IMR-90 (cell line): Measurements from ENCODE around the gene MT1E.

Experiments used
- CEBPB ChIP-seq: IDR thresholded peaks from 2 replicates; pipeline ENCODE4 v1.6.1; 2012; ENCODE audit warnings: low read depth, low read length, improper control_type of control experiment
- FOS ChIP-seq: fragments of 150-350 bp; IDR thresholded peaks from 2 replicates; pipeline ENCODE4 v1.6.1; 2016; ENCODE audit warnings: low read depth, low read length
- MAFK ChIP-seq: IDR thresholded peaks from 2 replicates; pipeline ENCODE4 v1.6.1; 2012; ENCODE audit warnings: low read depth, low read length, improper control_type of control experiment
- MAZ ChIP-seq: IDR thresholded peaks from 2 replicates; pipeline ENCODE4 v1.6.1; 2012; ENCODE audit warnings: low read depth, mild to moderate bottlenecking, low read length, improper control_type of control experiment, moderate library complexity, borderline replicate concordance
- MXI1 ChIP-seq: IDR thresholded peaks from 2 replicates; pipeline ENCODE4 v1.6.1; 2012; ENCODE audit warnings: low read depth, mild to moderate bottlenecking, low read length, moderate library complexity, borderline replicate concordance
- NFE2L2 ChIP-seq: fragments of 150-350 bp; IDR thresholded peaks from 2 replicates; pipeline ENCODE4 v1.6.1; 2016; ENCODE audit warnings: low read depth, mild to moderate bottlenecking, low read length
- POLR2A ChIP-seq: IDR thresholded peaks from 2 replicates; pipeline ENCODE4 v1.6.1; 2012; ENCODE audit warnings: mild to moderate bottlenecking, low read depth, low read length
- RAD21 ChIP-seq: IDR thresholded peaks from 2 replicates; pipeline ENCODE4 v1.6.1; 2012; ENCODE audit warnings: low read length, improper control_type of control experiment
- SMC3 ChIP-seq: fragments of 150-350 bp; IDR thresholded peaks from 2 replicates; pipeline ENCODE4 v1.6.1; 2016; ENCODE audit warnings: low read depth, mild to moderate bottlenecking, antibody characterized with exemption, low read length, moderate library complexity
- TF ChIP-seq, protein P1 (sequence below): conservative IDR thresholded peaks from 2 replicates; pipeline ENCODE4 v1.5.1; 2012; ENCODE audit warnings: mild to moderate bottlenecking, low read depth, low read length, improper control_type of control experiment
- TF ChIP-seq, protein P2 (sequence below): fragments of 150-350 bp; IDR thresholded peaks from 2 replicates; pipeline ENCODE4 v1.6.1; 2017; ENCODE audit warnings: mild to moderate bottlenecking, antibody characterized with exemption, low read length, low read depth

DNA sequence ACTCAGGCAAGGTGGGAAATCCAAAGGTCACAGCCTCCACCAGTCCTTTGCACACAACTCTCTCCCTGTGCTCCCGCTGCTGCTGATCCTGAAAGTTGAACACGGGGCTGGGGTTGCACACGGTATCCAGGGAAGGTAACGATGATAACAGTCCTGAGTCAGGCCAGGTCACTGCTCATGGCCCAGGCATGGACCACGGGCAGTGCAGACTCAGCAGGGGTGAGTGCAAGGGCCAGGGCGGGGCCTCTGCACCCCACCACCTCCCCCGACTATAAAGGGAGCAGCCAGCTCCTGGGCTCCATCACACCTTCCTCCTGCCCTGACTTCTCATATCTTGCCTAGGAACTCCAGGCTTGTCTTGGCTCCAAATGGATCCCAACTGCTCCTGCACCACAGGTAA, 26.0 kb downstream of the MT1E start, which contains the start of gene MT1B:
- TF ChIP-seq, protein P1, sequence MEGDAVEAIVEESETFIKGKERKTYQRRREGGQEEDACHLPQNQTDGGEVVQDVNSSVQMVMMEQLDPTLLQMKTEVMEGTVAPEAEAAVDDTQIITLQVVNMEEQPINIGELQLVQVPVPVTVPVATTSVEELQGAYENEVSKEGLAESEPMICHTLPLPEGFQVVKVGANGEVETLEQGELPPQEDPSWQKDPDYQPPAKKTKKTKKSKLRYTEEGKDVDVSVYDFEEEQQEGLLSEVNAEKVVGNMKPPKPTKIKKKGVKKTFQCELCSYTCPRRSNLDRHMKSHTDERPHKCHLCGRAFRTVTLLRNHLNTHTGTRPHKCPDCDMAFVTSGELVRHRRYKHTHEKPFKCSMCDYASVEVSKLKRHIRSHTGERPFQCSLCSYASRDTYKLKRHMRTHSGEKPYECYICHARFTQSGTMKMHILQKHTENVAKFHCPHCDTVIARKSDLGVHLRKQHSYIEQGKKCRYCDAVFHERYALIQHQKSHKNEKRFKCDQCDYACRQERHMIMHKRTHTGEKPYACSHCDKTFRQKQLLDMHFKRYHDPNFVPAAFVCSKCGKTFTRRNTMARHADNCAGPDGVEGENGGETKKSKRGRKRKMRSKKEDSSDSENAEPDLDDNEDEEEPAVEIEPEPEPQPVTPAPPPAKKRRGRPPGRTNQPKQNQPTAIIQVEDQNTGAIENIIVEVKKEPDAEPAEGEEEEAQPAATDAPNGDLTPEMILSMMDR = no peak
- TF ChIP-seq POLR2A (no peak), RAD21 (no peak), NFE2L2 (no peak), MXI1 (no peak), SMC3 (no peak), MAFK (no peak), FOS (no peak), CEBPB (no peak), MAZ (no peak)
- TF ChIP-seq, protein P2, sequence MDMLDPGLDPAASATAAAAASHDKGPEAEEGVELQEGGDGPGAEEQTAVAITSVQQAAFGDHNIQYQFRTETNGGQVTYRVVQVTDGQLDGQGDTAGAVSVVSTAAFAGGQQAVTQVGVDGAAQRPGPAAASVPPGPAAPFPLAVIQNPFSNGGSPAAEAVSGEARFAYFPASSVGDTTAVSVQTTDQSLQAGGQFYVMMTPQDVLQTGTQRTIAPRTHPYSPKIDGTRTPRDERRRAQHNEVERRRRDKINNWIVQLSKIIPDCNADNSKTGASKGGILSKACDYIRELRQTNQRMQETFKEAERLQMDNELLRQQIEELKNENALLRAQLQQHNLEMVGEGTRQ = no peak
